WTC11 (cell line): ENCODE results near the gene CYSTM1. TPM values are rescaled to one million over a fixed set of nuclear protein-coding genes. Genes with fewer than 3 reads are reported as not detected.

Experiments
- ATAC-seq: fragments of 200-7000 bp; cut with Tn5 transposase; 2 replicates; pipeline ENCODE4 v1.10.0; 2021; ENCODE audit warnings: mild to moderate bottlenecking, moderate library complexity
- CTCF ChIA-PET: fragments of 300-600 bp; sonication (Branson Sonifier 250); formaldehyde crosslinking; loops from one replicate; lab custom pipeline; 2021; ENCODE audit warnings: antibody characterized with exemption; lab: Charles Lee
- POLR2A ChIA-PET: fragments of 350-600 bp; sonication (Branson Sonifier 250); formaldehyde crosslinking; loops from one replicate; lab custom pipeline; 2021; ENCODE audit warnings: antibody characterized with exemption; lab: Charles Lee
- DNase-seq: peaks from one replicate; pipeline ENCODE4 v3.0.0; 2021; ENCODE audit warnings: low spot score
- H3K27ac Mint-ChIP-seq: 2 replicates; pipeline ENCODE4 v1.8.0; 2021; ENCODE audit warnings: mixed read lengths
- H3K27me3 Mint-ChIP-seq: 2 replicates; pipeline ENCODE4 v1.8.0; 2021; ENCODE audit warnings: low read depth, mild to moderate bottlenecking, moderate library complexity, mixed read lengths
- H3K36me3 Mint-ChIP-seq: 2 replicates; pipeline ENCODE4 v1.8.0; 2021; ENCODE audit warnings: mixed read lengths
- H3K4me1 Mint-ChIP-seq: 2 replicates; pipeline ENCODE4 v1.8.0; 2022; ENCODE audit warnings: mixed read lengths
- H3K4me3 Mint-ChIP-seq: 2 replicates; pipeline ENCODE4 v1.8.0; 2021; ENCODE audit warnings: mild to moderate bottlenecking, moderate library complexity, mixed read lengths
- H3K9me3 Mint-ChIP-seq: 2 replicates; pipeline ENCODE4 v1.8.0; 2021; ENCODE audit warnings: mixed read lengths
- AFF4 ChIP-seq: sonication (generic); formaldehyde crosslinking; IDR thresholded peaks from 2 replicates; pipeline ENCODE4 v1.8.1; 2023; ENCODE audit warnings: mild to moderate bottlenecking, missing genetic modification reagents, borderline replicate concordance
- ESRRA ChIP-seq: sonication (generic); formaldehyde crosslinking; IDR thresholded peaks from 2 replicates; pipeline ENCODE4 v1.8.1; 2022; ENCODE audit warnings: mild to moderate bottlenecking, missing genetic modification reagents, borderline replicate concordance
- ETV6 ChIP-seq: sonication (generic); formaldehyde crosslinking; IDR thresholded peaks from 2 replicates; pipeline ENCODE4 v1.8.1; 2022; ENCODE audit warnings: mild to moderate bottlenecking, missing genetic modification reagents
- FOXP4 ChIP-seq: sonication (generic); formaldehyde crosslinking; IDR thresholded peaks from 2 replicates; pipeline ENCODE4 v1.8.0; 2022; ENCODE audit warnings: mild to moderate bottlenecking, missing genetic modification reagents
- HMGA2 ChIP-seq: fragments of 250-450 bp; sonication (Bioruptor Pico); IDR thresholded peaks from 2 replicates; pipeline ENCODE4 v1.4.0; 2021; ENCODE audit warnings: mild to moderate bottlenecking, moderate library complexity
- JUN ChIP-seq: sonication (generic); formaldehyde crosslinking; IDR thresholded peaks from 2 replicates; pipeline ENCODE4 v1.8.0; 2023; ENCODE audit warnings: mild to moderate bottlenecking, missing genetic modification reagents
- MXD4 ChIP-seq: fragments of 250-450 bp; sonication (Bioruptor Pico); IDR thresholded peaks from 2 replicates; pipeline ENCODE4 v1.8.0; 2021; ENCODE audit warnings: mild to moderate bottlenecking, moderate library complexity, borderline replicate concordance
- NFATC4 ChIP-seq: fragments of 250-450 bp; sonication (Bioruptor Pico); IDR thresholded peaks from 2 replicates; pipeline ENCODE4 v1.9.0; 2021; ENCODE audit warnings: mild to moderate bottlenecking
- NFE2L1 ChIP-seq: sonication (generic); formaldehyde crosslinking; IDR thresholded peaks from 2 replicates; pipeline ENCODE4 v1.8.1; 2023; ENCODE audit warnings: missing genetic modification reagents
- RORB ChIP-seq: fragments of 250-450 bp; sonication (Bioruptor Pico); IDR thresholded peaks from 2 replicates; pipeline ENCODE4 v1.9.0; 2021; ENCODE audit warnings: mild to moderate bottlenecking
- ZBTB21 ChIP-seq: sonication (generic); formaldehyde crosslinking; IDR thresholded peaks from 2 replicates; pipeline ENCODE4 v1.8.1; 2023; ENCODE audit warnings: mild to moderate bottlenecking, missing genetic modification reagents, borderline replicate concordance
- ZNF121 ChIP-seq: sonication (generic); formaldehyde crosslinking; IDR thresholded peaks from 2 replicates; pipeline ENCODE4 v1.8.0; 2023; ENCODE audit warnings: missing genetic modification reagents
- ZNF138 ChIP-seq: sonication (generic); formaldehyde crosslinking; conservative IDR thresholded peaks from 2 replicates; pipeline ENCODE4 v1.8.1; 2022; ENCODE audit warnings: mild to moderate bottlenecking, moderate library complexity, missing genetic modification reagents
- ZNF317 ChIP-seq: sonication (generic); formaldehyde crosslinking; IDR thresholded peaks from 2 replicates; pipeline ENCODE4 v1.8.1; 2023; ENCODE audit warnings: low read depth, mild to moderate bottlenecking, moderate library complexity, missing genetic modification reagents, borderline replicate concordance
- ZNF423 ChIP-seq: fragments of 250-450 bp; sonication (Bioruptor Pico); IDR thresholded peaks from 2 replicates; pipeline ENCODE4 v2.1.2; 2022; ENCODE audit warnings: mild to moderate bottlenecking, moderate library complexity
- ZNF512 ChIP-seq: sonication (generic); formaldehyde crosslinking; IDR thresholded peaks from 2 replicates; pipeline ENCODE4 v1.8.1; 2022; ENCODE audit warnings: missing genetic modification reagents, borderline replicate concordance
- total RNA-seq: library from RNA; stranded (reverse); gene quantifications from 3 replicates; pipeline ENCODE4 v1.2.3, GENCODE V29; 2021
- TF ChIP-seq, protein P1 (sequence below): sonication (generic); formaldehyde crosslinking; conservative IDR thresholded peaks from 2 replicates; pipeline ENCODE4 v1.8.1; 2023; ENCODE audit warnings: mild to moderate bottlenecking, low read depth, missing genetic modification reagents, moderate library complexity
- TF ChIP-seq, protein P2 (sequence below): sonication (generic); formaldehyde crosslinking; IDR thresholded peaks from 2 replicates; pipeline ENCODE4 v1.8.0; 2022; ENCODE audit warnings: mild to moderate bottlenecking, missing genetic modification reagents
- TF ChIP-seq, protein P3 (sequence below): sonication (generic); formaldehyde crosslinking; IDR thresholded peaks from 2 replicates; pipeline ENCODE4 v1.8.1; 2022; ENCODE audit warnings: low read depth, missing genetic modification reagents, borderline replicate concordance
- TF ChIP-seq, protein P4 (sequence below): fragments of 250-450 bp; sonication (Bioruptor Pico); IDR thresholded peaks from 2 replicates; pipeline ENCODE4 v1.9.0; 2021; ENCODE audit warnings: moderate library complexity, mild to moderate bottlenecking, inconsistent platforms, borderline replicate concordance

The CYSTM1 gene
- total RNA-seq, 1 experiment from 2014 or later: 29.3 TPM

- TF ChIP-seq ZNF317 (CRISPR knock-in tag) (no peak), NFE2L1 (CRISPR knock-in tag) (no peak), RORB (no peak), MXD4 (CRISPR knock-in tag) (no peak), ZBTB21 (CRISPR knock-in tag) (no peak), AFF4 (no peak), ZNF423 (CRISPR knock-in tag) (no peak), ESRRA (no peak), ZNF138 (no peak)
- TF ChIP-seq, protein P1, sequence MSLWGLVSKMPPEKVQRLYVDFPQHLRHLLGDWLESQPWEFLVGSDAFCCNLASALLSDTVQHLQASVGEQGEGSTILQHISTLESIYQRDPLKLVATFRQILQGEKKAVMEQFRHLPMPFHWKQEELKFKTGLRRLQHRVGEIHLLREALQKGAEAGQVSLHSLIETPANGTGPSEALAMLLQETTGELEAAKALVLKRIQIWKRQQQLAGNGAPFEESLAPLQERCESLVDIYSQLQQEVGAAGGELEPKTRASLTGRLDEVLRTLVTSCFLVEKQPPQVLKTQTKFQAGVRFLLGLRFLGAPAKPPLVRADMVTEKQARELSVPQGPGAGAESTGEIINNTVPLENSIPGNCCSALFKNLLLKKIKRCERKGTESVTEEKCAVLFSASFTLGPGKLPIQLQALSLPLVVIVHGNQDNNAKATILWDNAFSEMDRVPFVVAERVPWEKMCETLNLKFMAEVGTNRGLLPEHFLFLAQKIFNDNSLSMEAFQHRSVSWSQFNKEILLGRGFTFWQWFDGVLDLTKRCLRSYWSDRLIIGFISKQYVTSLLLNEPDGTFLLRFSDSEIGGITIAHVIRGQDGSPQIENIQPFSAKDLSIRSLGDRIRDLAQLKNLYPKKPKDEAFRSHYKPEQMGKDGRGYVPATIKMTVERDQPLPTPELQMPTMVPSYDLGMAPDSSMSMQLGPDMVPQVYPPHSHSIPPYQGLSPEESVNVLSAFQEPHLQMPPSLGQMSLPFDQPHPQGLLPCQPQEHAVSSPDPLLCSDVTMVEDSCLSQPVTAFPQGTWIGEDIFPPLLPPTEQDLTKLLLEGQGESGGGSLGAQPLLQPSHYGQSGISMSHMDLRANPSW (CRISPR knock-in tag): no peak
- TF ChIP-seq, protein P2, sequence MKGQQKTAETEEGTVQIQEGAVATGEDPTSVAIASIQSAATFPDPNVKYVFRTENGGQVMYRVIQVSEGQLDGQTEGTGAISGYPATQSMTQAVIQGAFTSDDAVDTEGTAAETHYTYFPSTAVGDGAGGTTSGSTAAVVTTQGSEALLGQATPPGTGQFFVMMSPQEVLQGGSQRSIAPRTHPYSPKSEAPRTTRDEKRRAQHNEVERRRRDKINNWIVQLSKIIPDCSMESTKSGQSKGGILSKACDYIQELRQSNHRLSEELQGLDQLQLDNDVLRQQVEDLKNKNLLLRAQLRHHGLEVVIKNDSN (CRISPR knock-in tag): no peak
- TF ChIP-seq, protein P3, sequence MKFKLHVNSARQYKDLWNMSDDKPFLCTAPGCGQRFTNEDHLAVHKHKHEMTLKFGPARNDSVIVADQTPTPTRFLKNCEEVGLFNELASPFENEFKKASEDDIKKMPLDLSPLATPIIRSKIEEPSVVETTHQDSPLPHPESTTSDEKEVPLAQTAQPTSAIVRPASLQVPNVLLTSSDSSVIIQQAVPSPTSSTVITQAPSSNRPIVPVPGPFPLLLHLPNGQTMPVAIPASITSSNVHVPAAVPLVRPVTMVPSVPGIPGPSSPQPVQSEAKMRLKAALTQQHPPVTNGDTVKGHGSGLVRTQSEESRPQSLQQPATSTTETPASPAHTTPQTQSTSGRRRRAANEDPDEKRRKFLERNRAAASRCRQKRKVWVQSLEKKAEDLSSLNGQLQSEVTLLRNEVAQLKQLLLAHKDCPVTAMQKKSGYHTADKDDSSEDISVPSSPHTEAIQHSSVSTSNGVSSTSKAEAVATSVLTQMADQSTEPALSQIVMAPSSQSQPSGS: no peak
Measured at GRCh38 chr5:140185409-140185808, 10.4 kb downstream of the CYSTM1 start (continued).

- DNase-seq: no peak
- H3K4me3 Mint-ChIP-seq: no peak overlapping the region
- H3K27ac Mint-ChIP-seq: no peak overlapping the region
- H3K9me3 Mint-ChIP-seq: no peaks in the 10 kb centered on the region
- peaks cover 24% of the 10 kb centered on the region for H3K4me1 Mint-ChIP-seq
- ChIA-PET CTCF (interaction anchor here (1.0 to 1.5 kb wide), 4 partner anchors 20 to 186 kb away, joined by 3 to 5 read pairs (median 4); no protein-coding TSS in a partner anchor), POLR2A (no interaction called here)
- H3K27me3 Mint-ChIP-seq: no peaks in the 10 kb centered on the region
- H3K36me3 Mint-ChIP-seq: no peaks in the 10 kb centered on the region; the same call in 1 of the 2 replicates
- no peak for ATAC-seq
- TF ChIP-seq ETV6 (CRISPR knock-in tag) (no peak), FOXP4 (CRISPR knock-in tag) (no peak), ZNF121 (CRISPR knock-in tag) (no peak), JUN (CRISPR knock-in tag) (no peak), NFATC4 (no peak), ZNF512 (CRISPR knock-in tag) (no peak), HMGA2 (no peak), ZNF138 (no peak)
- TF ChIP-seq, protein P1 (CRISPR knock-in tag): no peak
- TF ChIP-seq, protein P4, sequence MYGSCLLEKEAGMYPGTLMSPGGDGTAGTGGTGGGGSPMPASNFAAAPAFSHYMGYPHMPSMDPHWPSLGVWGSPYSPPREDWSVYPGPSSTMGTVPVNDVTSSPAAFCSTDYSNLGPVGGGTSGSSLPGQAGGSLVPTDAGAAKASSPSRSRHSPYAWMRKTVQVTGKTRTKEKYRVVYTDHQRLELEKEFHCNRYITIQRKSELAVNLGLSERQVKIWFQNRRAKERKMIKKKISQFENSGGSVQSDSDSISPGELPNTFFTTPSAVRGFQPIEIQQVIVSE (CRISPR knock-in tag): no peak
Measured at GRCh38 chr5:140186267-140186671, 11.3 kb downstream of the CYSTM1 start.
